Endometrial microvascular endothelial cells (primary cell): ENCODE measurements around the gene MAP1LC3C. TPM values are rescaled to one million over a fixed set of nuclear protein-coding genes. Genes with fewer than 3 reads are reported as not detected.

Experiments
- in situ Hi-C: cut with HindIII; loops from 2 replicates; pipeline ENCODE4 v1.10.0; 2017; ENCODE audit warnings: low sequenced_read_pairs, low pct_unique_long_range_greater_than_20kb; ENCODE audit errors: inconsistent ontology term
- total RNA-seq: library from RNA; depleted of rRNA; stranded (reverse); fragments of >200 nt; gene quantifications from one replicate; pipeline ENCODE4 v1.2.3, GENCODE V29; 2015; ENCODE audit errors: inconsistent ontology term

The MAP1LC3C gene
- not detected for total RNA-seq

DNA sequence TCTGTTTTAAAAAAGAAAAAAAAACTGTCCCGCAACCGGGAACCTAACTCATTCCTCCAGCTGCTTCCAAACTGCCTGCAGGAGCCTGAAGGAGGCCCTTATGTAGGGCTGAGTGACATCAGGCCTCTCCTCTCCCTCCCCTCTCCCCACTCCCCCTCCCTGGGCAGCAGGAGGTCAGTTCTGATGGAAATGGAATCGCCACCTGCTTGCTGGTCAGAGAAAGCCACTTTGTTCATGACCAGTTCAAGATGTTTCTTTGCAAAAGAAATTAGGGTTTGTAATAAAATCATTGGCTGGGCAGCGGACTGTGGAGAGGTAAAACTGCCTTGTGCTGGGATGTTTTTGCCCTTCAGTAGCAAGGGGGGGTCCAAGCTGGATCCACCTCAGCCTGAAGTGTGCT lies at the start of gene MAP1LC3C:
Gene MAP1LC3C, minus strand, starts transcription at position 73 of the 400 bp plus-strand sequence. CDS start 90 bp downstream, outside the sequence.
- in situ Hi-C loops, result no loop called here

DNA sequence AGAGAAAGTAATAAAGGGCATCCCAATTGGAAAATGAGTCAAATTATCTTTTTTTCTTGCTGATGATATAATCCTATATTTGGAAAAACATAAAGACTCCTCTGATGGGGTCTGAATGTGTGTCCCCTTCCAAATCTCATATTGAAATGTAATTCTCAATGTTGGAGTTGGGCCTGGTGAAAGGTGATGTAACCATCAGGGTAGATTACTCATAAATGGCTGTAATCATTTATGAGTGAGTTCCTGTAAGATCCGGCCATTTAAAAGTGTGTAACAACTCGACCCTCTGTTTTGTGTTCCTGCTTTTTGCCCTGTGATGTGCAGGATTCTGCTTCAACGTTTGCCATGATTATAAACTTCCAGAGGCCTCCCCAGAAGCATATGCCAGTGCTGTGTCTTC lies 44.3 kb upstream of the MAP1LC3C start:
- in situ Hi-C loops, result no loop called here

DNA sequence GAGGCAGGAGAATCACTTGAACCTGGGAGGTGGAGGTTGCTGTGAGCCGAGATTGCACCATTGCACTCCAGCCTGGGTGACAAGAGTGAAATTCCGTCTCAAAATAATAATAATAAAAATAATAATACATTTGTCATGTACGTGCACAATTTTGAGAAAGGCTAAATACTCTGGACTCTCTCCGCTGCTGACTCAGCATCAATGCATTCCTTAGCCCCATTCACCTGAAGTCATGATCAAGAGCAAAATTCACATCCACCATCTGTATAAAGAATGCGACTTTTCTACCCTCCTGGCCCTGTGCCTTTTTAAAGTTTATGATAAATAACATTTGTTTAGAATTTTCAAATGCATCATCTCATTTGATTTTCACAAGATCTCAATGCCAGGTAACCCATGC lies 35.5 kb upstream of the MAP1LC3C start:
- in situ Hi-C loops, result no loop called here

DNA sequence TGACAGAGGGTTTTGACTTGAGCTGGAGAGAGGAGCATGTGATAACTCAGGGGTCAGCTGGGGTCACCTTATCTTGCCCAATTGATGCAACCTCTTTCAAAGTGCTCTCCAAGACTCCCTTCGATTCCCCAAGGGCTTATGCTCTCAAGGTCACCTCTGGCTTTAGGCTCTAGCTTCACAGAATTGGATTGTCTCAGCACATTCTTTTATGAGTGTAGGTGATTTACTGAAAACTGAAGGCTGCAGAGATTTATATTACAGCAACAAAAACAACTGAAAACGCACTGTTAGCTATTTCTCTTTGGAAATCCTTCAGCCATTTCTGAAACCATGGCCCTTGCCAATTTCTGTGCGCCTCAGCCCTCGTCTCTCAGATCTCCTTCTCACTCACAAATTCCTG lies 34.5 kb upstream of the MAP1LC3C start:
- in situ Hi-C loops, result no loop called here

DNA sequence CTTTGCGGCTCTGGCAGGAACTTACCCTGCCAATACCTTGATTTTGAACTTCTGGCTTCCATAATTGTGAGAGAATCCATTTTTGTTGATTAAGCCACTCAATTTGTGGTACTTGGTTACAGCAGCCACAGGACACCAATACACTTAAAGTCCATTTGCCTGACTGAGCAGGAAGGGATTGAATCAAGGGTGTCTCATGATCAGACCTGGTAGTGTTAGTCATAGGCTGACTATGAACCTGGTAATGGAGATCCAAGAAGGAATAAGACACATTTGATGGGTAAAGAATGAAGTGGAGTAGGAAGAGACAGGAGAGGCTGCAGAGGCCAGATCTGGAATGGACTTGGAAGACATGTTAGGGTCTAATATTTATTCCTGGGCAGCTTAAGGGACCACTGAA lies 31.2 kb upstream of the MAP1LC3C start:
- in situ Hi-C loops, result no loop called here

DNA sequence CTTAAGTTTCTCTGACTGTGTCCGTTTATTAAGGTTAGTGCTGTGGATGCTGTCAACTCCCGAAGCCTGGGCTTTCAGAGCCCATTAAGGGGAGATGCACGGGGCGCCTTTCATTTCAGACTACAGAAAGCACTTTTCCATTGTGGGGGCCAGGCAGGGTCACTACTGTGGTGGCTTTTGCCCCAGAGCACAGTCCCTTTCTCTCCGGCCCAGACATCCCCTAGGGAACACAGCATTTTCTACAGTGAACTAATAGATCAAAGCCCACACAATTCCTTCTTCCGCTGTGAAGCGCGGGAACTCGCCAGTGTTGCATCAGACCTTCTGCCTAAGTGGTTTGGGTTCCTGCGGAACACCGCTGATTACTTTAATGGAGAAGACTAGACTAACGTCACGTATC lies 26.8 kb upstream of the MAP1LC3C start:
- in situ Hi-C loops, result no loop called here

DNA sequence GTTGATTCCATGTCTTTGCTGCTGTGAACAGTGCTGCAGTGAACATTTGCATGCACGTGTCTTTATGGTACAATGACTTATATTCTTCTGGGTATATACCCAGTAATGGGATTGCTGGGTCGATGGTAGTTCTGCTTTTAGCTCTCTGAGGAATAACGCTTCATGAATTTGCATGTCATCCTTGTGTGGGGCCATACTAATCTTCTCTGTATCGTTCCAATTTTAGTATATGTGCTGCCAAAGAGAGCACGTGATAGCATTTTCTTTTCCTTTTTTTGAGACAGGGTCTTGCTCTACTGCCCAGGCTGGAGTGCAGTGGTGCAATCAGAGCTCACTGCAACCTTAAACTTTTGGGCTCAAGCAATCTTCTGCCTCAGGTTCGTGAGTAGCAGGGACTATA lies 24.9 kb upstream of the MAP1LC3C start:
- in situ Hi-C loops, result no loop called here

DNA sequence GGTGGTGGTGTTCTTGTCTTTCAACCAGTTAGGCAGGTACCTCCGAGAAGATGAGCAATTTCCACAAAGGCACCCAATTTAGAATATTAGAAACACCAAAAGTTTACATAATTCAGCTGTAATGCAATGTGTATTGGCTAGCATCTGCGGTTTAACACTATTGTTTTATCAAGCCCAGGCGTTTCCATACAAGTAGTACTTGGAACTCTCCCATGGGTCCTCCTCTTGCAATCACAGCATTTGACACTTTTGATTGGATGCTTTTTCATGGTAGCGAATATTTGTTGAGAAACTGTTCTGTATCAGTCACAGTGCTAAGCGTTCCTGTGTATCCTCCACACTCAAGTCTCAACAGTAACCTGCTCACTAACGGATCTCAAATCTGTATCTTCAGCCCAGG lies 20.1 kb upstream of the MAP1LC3C start:
- in situ Hi-C loops, result no loop called here

DNA sequence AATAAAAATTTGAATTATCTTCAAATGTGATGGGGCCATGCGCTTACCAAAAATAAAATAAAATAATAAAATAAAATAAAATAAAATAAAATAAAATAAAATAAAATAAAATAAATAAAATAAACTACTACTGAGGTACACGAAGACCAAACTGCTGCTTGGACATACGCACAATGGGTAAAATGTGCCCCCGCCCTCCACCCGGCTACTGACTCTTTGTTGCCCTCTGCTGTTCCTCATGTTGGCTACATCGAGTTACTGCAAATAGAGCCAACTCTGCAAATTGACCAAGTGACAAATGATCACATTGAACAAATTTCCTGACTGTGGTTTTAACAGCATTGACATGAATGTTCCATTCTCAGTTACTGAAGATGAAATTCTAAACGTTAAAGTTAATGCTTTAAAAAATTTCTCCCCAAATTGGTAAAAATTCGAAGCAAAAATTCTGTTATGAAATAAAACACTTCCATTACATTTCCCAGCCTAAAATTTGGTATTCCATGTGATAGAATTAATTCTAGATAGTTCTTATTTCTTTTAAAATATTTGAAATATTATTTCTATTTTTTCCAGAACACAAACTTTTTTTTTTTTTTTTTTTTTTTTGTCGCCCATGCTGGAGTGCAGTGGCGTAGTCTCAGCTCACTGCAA lies 18.8 kb upstream of the MAP1LC3C start:
- in situ Hi-C loops, result no loop called here

DNA sequence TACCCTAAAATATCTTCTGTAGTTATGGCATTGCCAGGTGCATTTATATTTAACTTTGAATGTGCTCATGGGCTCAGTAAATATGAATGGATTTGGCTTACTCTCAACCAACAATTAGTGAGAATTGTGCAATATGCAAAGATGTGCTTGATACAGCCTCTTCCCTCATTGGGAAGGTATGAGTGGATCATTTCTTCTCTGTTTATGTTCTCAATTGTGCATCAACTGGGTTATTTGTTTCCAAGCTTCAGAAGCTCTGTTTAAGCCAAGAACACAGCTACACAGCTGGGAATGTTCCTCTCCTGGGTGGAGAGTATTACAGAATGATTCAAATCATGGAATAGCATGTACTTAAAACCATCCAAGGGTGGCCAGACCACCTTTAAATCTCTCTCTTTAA lies 17.6 kb upstream of the MAP1LC3C start:
- in situ Hi-C loops, result no loop called here

DNA sequence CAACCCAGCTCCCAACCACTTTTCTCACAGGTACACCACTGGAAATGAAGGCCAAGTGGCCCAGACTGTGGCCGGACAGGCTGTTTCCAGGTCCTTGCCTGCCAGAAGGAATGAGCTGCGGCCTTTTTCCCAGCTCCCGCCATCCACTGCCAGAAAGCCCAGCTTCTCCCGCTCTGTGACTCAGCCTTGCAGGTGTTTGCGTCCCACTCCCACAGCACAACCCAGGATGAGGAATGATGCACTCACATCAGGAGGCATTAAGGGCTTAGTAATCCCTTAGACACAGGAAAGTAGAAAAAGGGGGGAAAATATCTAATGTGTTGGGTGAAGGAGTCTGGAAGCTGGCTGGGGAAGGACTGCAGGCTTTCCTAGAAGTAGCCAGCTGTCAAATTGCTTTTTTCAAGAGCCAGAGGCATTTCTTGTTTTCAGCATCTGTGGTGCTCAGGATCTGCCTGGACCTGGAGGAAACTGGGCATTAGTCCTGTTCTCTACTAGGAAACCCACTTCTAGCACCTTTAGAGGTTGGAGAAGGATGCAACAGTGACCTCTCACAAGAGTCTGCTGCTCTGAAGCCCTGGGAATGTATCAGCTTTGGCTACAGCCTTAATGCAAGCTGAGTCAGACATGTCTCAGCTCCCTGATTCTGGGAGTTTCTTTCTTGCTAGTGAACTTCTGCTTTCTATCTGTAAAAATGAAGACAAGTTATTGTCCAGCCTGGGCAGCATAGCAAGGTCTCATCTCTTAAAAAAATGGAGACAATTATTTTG lies 13.2 kb upstream of the MAP1LC3C start:
- in situ Hi-C loops, result no loop called here

DNA sequence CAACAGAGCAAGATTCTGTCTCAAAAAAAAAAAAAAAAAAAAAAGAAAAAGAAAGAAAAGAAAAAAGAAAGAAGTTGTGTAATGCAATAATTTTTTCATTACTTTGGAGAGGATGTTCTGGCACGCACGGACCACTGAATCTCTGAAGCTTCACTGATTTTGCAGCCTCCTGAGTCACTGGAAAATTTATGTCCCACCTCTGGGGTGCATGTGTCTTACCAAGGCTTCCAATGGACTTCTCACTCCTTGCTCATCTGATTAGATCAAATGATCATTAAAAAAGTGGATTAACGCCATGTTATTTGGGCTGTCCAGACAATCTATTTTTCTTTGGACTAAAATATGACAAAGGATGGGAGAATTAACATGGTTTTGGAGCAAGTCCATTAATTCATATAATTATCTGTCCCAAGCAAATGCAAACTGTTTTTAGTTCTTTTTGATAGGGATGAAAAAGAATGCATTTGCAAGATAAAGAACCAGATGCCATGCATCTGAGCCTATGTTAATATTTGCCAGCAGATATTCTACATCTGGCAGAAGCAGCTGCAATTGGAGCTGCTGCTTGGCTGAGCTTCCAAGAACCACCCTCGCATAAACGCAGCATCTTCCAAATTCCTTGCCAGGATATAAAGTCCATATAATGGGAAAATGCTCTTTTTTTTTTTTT lies 10.1 kb upstream of the MAP1LC3C start:
- in situ Hi-C loops, result no loop called here

DNA sequence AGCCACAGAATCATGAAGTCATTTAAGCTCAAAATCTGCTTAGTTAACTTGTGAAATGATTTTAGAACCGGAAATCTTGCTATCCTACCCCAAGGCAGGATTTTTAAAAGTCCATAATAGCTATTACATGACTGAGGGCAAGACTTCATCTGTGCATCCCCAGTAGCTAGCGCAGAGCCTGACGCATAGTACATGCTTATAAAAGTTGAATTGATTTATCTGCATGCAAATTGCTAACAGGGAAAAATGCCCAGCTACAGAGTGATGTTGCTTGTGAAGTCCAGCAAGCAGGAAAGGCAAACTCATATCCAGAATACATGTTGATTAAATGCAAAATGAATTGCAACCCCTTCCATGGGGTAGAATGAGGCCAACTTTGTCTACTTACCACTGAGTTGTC lies 8.1 kb upstream of the MAP1LC3C start:
- in situ Hi-C loops, result no loop called here

DNA sequence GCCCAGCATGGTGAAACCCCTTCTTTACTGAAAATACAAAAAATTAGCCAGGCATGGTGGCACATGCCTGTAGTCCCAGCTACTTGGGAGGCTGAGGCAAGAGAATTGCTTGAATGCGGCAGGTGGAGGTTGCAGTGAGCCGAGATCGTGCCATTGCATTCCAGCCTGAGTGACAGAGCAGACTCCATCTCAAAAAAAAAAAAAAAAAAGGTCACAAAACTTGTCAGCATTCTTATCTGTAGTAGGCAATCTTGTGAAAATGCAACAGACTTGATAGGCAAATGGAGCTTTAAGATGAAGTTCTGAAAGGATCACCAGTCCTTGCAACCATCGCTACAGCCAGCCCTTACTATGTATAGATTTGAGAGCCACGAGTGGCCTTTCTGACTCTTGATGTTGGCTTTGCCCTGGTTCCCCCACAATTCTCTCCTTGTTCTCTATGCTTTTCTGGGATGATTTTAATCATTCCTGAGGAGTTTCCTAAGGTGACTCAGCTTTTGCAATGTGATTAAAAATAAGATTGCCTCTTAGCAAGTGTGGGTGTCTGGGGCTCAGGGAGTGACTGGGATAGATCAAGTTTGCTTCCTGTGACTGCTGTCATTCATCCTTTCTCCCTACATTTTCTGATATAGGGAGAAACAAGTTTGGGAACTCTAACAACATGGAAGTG lies 7.1 kb upstream of the MAP1LC3C start:
- in situ Hi-C loops, result no loop called here

DNA sequence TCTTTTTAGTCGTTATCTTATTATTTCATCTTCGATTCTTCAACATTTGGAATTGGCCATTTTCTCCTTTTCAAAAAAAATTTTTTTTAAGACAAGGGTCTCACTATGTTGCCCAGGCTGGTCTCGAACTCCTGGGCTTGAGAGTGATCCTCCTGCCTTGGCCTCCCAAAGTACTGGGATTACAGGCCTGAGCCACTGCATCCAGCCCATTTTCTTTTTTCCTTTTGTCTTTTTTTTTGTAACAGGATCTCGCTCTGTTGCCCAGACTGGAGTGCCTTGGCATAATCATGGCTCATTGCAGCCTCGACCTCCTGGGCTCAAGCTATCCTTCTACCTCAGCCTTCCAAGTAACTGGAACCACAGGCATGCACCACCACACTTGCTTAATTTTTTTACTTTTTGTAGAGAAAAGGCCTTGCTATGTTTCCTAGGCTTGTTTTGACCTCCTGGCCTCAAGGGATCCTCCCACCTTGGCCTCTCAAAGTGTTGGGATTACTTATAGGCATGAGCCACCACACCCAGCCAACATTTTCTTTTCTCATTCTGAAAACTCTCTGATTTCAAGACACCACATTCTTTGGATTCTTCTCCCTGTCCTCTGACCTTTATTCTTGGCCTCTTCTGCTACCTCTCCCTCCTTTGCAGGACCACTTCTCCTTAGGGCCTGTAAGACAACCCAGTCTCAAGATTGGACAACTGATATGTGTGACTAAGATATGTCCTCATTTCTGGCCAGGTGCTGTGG lies 6.0 kb upstream of the MAP1LC3C start:
- in situ Hi-C loops, result no loop called here

DNA sequence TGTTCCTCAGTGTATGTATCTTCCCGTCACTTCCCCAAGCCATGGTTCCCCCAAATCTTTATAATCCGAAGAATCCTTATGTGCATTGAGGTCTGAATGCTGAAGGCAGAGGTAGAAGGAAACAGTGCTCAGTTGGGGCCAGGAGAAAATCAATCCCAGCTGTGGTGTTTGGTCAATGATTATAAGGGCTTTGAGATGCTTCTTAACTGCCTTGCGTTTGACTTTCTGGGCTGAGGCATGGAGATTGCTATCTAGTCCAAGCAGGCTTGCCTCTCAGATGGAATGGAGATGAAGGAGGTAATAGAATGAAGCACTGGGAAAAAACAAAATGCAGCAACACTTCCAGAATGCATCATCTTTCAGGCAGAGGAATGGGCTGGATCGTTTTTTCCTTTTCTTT lies 3.6 kb upstream of the MAP1LC3C start:
- in situ Hi-C loops, result no loop called here

DNA sequence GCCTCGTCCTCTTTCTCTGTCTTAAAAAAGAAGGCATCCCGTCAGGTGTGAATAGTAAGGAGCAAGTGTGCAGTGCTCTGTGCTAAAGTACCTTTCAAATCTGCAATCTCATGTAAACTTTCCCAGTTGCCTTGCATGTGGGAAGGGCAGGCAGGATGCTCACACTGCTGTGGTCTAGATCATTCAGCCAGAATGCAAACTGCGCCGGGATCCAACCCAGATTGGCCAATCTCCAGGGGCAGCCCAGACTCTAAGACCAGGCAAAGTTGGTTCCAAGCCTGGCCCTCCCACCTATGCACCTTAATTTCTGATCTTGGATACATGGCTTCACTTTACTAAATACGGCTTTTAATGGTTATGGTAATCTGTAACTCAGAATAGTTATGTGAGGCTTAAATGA lies 3.2 kb upstream of the MAP1LC3C start:
- in situ Hi-C loops, result no loop called here

DNA sequence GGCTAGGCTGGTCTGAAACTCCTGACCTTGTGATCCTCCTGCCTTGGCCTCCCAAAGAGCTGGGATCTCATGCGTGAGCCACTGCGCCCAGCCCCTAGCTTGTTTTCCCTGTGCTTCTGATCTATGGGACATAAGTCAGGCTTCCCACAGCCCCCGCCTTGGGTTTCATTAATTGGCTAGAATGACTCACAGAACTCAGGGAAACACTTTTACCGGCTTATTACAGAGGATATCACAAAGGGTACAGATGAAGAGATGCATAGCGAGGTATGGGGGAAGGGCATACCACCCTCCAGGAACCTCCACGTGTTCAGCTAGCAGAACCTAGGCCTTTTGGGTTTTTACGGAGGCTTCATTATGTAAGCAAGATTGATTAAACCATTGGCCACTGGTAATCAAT lies 1.5 kb upstream of the MAP1LC3C start:
- in situ Hi-C loops, result no loop called here

DNA sequence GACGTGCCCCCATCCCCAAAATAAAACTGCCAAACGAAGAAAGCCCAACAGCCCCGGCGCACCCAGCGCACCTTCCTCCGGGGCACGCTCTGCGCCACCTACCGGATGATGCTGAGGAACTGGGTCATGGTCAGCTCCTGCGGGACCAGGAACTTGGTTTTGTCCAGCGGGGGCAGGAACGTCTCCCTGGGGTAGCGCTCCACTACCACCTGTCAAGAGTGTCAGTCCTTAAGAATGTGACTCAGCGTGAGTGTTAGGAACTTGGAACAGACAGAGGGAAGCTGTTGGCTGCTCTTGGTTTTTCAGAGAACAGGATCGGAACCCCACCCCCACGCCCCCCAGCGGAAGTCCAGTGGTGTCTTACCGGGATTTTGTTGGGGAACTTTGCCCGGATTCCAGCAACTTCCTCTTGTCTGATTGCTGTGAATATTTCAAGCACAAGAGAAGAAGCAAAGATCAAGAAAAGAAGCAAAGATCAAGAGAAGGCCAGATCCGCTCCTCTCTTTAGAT lies 431 bp downstream of the MAP1LC3C start:
- in situ Hi-C loops, result no loop called here
